GM18870 (cell line): ENCODE results near the gene ICOS.
A peak's percentile ranks its signal among the peaks of the same experiment; 100 is the strongest.
"Not testable (repeated sequence)": the region's sequence is repeated elsewhere in the genome, so short reads cannot be mapped to it uniquely, and the experiment has no call there.

Experiments
- ATAC-seq: cut with Tn5 transposase; IDR thresholded peaks from one replicate; pipeline ENCODE4 v1.9.1; 2021; ENCODE audit warnings: moderate library complexity; ENCODE audit not compliant: unreplicated experiment

ICOS gene

DNA sequence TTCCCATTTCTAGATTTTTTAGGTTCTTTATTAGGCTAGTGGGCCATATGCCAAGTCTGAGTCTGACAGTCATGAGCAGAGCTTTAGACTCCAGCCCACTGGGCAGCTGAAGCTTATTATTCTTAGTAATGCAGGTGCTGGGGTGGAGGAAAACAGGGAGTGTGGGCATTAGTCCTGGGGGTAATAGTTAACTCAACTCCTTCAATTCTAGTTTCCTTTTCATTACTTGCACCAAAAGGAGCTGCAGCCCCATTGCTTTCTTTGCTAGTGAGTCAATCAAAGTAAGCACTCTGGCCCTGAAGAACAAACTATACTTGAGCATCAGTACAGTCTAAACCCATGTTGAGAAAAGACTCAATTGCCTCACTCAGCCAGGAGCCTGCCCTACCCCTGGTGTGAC lies 35.5 kb downstream of the ICOS start:
- peak; percentile 67 for ATAC-seq

DNA sequence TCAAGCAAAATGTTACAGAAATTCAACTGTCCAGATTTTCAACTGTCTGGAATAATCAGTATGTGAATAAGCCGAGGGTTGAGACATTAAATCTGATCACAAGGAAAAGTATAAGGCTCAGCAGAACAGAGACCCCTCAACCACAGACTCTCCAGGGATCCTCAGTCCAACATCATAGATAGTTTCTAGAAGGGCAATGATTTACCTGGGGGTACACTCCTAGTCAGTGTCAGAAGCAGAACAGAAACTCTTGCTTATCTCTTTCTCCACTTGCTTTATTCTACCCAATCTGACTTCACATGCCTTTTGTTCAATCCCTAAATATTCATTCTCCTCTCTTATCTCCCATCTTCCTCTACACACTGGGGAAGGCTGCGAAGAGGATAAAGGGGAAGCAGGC lies 36.4 kb downstream of the ICOS start:
- peak; percentile 66 for ATAC-seq

DNA sequence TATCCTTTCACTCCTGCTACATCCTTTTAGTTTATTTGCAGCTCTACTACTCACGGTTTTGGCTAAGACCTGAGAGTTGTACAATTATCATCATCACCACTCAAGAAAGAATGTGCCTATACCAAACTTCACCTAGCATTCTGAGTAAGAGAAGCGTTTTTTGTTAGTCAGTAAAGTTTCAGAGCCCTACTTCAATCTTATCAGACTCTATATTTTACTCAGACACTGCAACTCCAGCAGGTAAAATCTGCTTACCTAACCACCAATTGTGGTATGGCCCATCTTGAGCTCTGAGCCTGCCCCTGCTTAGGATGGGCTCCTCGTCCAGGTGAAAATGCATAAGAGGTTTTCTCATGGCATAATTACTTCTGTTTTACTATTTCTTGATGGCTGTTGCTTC lies 37.1 kb downstream of the ICOS start:
- no peak for ATAC-seq

DNA sequence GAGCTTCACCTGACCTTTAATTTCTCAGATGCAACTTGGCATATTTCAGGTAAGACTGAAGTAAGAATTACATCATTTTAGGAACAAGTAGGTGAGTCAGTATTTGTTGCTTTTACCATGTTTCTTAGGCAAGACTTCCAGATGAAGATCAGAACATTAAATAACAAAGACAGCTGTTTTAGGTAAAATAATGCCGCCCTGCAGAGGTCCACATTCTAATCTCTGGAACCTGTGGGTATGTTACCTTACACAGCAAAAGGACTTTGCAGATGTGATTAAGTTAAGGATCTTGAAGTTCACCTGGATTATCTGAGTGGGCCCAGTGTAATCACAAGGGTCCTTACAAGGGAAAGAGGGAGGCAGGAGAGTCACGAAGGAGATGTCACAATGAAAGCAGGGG lies 39.3 kb downstream of the ICOS start:
- ATAC-seq, result no peak

DNA sequence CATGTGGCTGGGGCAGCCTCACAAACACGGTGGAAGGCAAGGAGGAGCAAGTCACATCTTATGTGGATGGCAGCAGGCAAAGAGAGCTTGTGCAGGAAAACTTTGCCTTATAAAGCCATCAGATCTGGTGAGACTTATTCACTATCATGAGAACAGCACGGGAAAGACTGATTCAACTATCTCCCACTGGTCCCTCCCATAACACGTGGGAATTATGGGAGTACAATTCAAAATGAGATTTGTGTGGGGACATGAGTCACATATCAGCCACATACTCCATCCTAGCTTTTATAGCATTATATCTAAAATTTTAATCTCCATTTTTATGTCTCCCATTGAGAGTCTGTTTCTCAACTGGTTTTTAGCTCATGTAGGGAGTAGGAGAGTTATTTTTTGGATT lies 45.7 kb downstream of the ICOS start:
- no peak for ATAC-seq

DNA sequence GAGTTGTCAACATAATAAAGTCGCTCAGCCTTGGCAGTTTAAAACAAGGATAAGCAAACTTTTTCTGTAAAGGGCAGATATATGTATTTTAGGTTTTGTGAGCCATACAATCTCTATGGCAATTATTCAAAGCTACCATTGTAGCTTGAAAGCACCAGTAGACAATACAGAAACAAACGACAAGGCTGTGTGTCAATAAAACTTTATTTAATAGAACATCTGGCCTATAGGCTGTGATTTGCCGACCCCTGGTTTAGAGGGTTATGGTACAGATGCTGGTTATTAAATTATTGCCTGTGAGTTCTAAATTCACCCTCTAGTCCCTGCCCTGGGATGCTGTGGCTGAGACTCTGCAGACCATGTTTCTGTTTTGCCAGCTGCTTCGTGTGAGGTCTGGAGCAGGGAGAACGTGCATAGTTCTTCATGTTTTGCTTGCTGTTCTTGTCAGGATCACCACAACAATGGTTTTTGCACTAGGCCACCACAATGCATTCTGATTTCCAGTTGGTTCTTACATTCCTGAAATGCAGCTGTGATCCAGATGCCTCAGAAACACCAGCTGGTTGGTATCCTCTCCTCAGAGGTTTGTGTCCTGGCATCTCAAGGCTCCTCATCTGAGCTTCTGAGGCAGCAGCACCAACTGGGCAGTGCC lies 46.6 kb downstream of the ICOS start:
- ATAC-seq, result no peak

DNA sequence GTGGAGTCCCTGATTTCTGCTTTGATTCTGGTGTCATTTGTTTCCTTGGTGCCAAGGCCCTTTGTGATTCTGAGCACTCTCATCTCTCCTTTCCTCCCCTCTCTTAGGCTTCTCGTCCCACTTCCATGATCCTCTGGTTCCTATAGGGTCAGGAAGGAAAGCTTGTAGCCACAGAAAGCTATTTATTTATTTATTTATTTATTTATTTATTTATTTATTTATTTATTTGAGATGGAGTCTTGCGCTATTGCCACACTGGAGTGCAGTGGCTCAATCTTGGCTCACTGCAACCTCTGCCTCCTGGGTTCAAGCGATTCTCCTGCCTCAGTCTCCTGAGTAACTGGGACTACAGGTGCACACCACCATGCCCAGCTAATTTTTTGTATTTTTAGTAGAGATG lies 49.4 kb downstream of the ICOS start:
- not testable (repeated sequence) for ATAC-seq

DNA sequence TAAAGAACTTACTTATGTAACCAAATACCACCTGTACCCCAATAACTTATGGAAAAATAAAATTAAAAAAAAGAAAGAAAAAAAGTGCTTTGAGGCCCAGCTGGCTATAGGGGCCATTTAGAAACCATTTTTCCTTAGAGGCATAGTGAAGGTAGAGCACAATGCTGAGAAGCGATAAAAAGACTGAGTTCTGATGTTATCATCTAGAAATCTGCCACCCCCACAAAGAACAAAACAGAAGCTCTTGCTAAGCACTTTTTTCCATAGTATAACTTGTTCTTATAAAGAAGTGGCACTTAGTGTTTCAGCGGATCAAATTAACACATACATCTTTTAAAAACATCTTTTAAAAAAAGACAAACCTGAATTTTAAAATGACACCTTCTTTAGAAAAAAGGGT lies 51.4 kb downstream of the ICOS start:
- ATAC-seq, result no peak

DNA sequence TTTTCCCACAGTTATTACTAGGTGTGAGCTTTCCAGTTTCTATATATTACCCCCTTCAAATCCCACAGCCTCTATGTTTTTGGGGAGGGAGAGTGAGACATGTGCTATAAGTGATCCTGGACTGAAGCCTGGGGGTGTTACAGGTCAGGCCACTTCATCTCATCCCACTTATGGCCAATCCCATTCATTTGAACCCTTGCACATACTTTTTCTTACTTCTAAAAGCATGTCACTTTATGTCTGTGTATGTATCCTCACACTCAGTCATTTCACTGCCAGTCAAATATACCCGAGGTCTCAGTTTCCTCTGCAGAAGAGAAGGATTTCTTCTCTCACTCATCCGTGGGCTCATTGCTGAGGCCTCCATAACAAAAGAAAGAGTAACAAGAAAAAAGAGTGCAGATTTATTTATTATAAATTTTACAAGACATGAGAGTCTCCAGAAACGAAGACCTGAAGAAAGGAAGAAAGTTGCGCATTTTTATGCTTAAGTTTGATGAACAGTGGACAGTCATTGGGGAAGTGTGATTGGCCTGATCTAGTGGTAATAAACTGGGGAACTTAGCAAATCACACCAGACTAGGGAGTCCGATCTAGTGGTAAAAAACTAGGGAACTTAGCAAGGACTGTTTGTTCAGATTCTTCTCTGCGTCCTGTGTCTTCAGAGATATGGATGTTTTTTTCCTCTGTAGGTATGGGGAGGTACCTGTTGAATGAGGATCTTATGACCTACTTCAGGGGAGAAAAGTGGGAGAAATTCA lies 52.1 kb downstream of the ICOS start:
- ATAC-seq, result no peak

DNA sequence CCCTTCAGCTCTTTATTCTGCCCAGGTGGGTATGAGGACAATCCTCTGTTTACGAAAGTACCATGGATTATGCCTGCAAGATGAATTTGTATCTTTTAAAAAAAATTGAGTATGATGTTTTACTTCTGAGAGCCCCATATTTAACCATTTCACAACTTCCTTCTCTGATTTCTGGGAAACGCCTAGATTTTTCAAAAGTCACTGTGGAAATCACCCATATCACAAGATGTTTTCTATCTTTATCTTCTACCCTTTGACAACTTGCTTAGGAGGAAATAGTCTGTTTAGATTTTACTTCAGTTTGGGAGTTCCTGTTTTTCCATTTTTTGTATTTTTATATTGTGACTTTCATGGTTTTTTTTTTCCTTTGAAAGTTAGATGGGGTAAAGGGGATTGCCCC lies 53.0 kb downstream of the ICOS start:
- ATAC-seq, result no peak

DNA sequence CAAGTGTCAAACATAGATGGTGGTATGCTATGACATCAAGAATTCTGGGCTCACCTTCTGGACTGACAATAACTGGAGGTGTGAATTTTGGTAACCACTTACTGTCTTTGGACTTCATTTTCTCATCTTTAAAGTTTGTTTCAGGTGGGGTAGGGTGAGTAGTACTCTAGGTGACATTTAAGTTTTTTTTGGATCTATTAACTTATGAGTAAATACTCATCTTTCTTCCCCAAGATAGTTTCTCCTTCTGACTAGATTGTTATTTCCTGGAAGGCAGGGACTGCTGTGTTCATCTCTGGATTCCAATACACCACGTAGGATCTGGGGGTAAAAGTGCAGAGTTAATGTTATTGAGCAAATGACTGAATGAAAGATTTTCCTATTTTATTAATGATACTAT lies 55.9 kb downstream of the ICOS start:
- no peak for ATAC-seq

DNA sequence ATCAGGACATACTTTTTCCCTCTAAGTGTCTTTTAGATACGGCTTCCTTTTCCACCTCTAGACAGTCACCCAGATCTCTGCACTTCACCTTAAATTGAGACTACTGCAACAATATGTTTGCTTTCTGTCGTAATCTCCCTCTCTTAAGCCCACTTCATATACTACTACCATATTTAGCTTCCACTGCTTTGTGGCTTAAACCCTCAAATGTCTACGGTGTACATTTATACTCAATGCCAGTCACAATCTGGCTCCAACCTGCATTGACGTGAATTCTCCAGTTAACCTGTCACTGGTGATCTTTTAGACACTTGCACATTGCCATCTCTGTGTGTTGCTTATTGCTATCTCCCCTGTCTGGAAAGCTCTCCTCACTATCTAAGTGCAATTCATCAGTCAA lies 56.4 kb downstream of the ICOS start:
- no peak for ATAC-seq

DNA sequence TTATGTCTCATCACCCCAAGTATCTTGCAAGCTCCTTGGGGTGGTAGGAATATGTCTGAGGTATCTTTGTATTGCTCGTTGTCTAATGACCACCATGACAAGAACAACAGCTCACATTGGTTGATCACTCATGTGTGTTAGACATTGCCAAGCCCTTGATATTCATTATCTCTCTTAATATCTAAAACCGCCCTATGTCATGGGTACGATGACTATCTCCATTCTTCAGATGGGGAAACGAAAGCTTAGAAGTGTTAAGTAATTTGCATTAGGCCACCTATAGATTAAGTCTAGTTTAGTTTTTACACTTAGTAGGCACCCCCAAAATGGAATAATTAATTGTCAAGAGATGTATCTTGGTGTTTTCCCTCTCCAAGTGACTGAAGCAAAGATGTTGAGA lies 57.0 kb downstream of the ICOS start:
- no peak for ATAC-seq

DNA sequence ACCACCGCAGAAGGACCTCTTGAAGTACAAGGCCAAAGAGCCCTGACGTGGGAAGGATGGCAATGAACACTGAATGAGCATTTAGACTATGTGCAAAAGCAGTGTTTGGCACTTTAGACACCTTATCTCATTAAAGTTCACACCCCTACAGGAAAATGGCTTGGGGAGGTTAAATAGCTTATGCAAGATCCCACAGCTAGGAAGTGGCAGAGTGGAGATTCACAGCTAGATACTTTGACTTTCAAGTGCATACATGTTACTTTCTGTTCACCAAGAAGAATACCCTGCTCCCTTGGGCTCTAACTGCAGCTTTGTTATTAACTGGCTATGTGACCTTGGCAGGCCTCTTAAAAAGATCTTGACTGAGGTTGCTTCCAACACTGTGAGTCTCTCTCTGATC lies 58.2 kb downstream of the ICOS start:
- ATAC-seq, result no peak

DNA sequence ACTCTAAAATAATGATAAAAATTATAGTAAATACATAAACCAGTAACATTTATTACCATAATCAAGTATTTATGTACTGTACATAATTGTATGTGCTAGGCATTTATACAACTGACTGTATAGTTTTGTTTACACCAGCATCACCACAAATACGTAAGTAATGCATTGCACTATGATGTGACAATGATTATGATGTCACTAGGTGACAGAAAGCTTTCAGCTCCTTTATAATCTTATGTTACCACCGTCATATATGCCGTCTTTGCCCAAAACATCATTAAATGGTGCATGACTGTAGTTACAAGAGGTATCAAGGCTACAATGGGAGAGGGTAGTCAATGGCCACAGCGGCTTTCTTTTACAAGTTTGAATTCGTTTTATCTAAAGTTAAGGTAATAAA lies 60.1 kb downstream of the ICOS start:
- ATAC-seq, result no peak

DNA sequence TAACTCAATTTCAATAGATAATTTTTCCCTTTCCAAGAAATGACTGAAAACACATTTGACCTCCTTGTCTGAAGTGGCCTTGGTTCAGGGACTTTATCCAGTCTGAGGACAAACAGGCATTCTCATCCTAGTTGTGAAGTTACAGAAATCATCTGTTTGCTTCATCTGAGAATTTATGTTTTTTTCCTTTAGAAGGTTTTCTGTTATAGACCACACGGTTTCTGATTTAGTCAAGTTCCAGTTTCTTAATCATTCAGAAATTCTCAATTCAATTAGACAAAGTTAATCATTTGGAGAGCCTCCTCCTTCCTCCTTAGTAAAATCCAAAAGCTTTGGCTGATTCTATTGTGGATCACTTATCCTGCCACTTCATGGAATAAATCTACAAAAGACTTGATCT lies 60.9 kb downstream of the ICOS start:
- peak; percentile 67 for ATAC-seq

DNA sequence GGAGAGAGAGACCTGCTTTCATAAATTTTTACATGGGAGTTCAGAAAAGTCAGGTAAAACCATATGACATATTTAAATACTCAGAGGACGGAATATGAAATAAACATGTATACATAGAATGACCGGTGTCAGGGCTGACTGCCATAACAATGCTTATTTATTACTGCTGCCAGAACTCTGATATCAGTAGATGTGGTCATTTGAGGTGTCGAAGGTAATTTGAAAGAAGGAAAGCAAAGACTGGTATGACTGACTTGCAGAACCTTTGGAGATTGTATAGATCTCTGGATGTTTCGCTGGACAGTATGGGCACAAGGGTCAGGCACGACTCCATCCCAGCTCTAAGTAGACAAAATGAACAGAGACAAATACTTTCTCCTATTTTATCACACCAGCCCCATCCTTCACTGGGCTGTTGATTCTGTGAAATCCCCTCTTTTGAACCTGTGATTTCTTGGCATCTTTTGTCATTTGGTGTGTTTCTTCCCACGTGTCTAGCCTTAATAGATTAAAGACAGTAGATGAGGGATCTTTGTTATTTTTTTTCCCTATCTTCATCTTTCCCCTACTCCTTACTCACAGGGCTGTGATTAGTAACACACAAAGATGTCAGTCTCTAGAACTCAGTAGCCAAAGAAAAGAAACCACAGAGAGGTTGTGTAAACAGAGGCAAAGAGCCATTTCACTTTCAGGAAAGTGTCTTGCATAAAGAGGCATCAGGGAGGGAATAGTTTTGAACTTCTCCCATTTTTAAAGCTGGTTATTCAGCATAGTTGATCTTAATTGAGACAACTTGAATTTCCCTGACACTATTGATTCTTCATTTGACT lies 61.6 kb downstream of the ICOS start:
- ATAC-seq, result peak; percentile 17

DNA sequence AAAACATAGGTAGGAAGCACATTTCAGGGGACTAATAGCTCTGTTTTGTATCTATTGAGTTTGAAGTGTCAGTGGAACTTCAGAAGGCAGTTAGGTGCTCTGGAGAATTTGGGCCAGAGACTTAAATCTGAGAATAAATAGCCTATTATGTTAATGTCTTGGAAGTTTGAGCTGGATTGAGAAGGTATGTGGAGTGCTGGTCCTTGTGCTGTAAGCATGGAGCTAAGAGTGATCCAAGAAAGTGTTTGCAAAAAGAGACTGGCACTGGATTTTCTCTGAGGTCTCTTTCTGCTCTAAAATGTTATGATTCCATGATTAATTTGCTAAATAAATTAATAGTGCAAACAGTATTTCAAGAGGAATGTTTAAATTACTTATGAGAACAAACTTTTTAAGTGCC lies 63.3 kb downstream of the ICOS start:
- ATAC-seq, result no peak

DNA sequence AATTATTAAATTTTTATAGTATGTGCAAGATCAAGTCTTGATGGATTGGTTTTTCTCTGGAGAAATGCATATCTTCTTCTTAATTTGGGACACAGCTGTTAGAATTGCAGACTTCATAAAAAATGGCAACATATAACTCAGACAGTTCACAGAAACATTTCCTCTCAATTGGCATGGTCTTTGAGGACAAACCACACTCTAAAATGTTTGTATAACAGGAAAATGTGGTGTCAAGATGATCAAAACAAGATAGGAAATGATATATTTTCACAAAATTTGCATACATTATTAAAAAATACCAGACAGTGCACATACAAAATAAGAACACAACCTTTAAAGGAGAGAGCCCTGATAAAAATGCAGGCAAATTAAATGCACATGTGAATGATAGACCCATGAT lies 63.9 kb downstream of the ICOS start:
- no peak for ATAC-seq

DNA sequence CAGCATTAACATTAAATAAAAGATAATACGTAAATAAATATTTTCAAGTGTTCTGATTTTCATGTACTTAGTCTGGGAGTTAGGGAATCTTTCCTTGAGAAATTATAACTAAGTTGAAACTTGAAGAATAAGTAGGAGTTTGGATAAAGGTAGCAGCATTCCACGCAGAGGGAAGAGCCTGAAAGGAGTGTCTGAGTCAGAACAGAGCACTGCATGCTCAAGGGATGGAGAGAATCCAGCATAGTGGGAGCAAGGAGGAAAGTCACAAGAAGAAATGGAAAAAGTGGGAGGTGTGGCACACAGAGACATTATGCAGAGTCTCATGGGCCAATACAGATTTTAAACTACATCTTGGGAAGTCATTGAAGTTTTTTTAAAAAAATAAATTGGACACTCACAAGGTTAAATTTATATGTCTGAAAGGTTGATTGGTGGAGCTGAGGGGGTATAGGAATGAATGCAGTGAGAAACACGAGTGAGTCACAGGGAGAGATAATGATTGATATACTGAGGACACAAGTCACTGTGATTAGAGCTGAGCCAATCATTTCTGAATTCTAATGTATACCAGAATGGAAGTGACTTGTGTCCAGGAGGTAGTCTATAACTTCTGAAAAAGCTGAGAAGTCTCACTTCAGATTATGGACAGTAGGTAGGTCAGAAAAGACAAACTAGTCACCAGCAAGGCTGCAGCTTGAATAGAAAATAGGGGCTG lies 66.9 kb downstream of the ICOS start:
- no peak for ATAC-seq

DNA sequence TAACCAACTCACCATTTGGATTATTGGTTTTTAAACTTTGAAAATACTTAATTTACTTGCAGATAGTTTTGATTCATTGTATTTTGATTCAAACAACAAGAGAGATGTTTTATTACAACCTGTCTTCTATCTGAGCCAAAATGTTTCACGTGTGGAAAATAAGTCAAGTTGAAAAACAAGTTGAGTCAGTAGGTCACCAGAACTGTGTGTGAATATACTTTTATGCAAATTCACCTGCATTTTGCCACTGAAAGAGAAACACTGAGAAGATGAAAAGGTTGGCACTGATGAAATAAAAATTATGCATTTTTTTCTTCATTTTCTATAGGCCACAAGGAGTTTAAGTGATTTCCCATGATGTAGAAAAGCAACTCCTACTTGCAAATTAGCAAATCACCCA lies 68.3 kb downstream of the ICOS start:
- no peak for ATAC-seq
